Dedifferentiated amniotic fluid mesenchymal stem cell (primary cell): ENCODE measurements around the gene WARS2.

Experiments
- DNase-seq: peaks from one replicate; pipeline ENCODE4 v3.0.0-alpha.2; 2016; ENCODE audit errors: extremely low spot score

WARS2 gene

DNA sequence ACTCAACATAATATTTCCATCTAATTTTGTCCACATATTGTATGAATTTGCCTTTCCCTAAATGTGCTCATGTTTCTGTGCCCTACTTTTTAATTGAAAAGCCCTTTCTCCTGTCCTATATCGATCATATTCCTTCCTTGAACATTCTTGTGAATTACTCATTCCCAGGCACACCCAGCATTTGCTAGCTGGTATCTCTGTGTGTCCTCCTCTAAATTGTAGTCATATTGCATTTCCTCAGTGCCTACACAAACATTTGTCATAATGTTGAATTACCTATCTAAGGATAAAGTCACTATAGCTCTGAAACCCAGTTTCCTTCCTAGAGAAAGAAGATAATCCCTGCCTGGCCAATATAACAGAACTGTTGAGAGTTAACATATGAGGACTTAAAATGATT, 112.7 kb downstream of the WARS2 start:
- no peak for DNase-seq

DNA sequence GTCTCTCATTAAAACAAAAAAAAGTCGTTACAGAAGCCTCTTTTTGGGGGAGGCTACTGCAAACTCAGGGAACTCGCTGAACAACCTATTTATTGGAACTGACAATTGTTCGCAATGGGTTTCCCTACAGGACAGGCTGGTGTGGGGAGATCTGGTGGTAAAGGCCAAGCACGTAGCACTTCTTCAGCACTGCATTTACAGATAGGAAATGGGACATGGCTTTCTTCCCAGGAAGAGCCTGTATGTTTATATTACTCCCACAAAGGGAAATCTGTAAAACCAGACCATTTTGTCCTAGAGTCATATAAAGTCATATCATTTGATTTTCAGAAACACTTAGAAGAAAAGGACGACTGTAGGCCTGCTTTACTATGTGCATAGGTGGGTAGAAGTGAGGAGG, 113.5 kb downstream of the WARS2 start:
- no peak for DNase-seq

DNA sequence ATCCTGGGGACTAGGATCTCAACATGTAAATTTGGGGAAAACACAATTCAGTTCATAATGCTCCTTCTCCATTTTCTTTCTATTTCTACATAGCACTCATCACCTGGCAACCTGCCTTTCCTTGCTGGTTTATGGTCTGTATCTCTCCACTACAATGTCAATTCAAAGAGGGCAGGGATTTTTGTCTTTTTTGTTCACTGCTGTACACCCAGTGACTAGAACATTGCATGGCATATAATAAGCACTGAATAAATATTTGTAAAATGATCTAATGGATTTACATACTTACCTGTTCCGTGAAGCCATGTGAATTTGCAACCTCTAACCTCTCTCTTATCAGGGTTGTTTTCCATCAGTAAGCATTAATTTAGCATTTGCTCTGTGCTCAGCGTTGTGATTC, 124.9 kb downstream of the WARS2 start:
- DNase-seq: no peak

DNA sequence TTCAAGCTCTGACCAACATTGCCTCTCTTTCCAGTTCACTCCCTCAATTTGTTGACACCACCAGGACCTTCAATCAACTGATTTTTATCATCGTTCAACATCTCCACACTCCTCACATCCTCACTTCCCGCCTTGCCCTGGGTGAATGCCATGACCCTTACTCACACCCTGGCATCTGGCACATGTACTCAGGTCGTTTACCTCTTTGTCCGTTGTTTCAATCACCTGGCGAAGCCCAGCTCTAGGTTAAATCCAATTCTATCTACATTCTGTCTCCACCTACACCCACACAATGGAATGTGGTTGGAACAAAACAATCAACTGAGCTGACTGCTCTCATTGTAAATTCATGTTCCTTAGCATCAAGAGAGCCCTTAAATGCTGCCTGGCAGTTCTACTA, 128.1 kb downstream of the WARS2 start:
- DNase-seq: no peak

DNA sequence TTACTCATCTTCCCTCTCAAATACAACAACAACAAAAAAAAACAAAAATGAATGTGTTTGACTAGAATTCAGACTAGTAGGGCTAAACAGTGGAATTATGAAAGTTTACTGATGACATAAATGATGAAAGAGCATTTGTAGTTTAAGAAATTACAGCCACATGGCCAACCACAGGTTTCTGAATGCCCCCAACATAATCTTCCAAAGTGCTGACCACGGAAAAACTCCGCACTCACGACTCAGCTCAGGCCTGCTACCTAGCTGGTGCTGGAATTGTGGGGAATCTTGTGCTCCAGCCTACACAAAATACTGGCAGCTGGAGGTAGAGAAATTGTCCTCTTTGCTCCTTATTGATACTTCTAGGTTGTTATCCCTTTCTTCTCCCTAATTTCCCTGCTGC, 128.7 kb downstream of the WARS2 start:
- no peak for DNase-seq

DNA sequence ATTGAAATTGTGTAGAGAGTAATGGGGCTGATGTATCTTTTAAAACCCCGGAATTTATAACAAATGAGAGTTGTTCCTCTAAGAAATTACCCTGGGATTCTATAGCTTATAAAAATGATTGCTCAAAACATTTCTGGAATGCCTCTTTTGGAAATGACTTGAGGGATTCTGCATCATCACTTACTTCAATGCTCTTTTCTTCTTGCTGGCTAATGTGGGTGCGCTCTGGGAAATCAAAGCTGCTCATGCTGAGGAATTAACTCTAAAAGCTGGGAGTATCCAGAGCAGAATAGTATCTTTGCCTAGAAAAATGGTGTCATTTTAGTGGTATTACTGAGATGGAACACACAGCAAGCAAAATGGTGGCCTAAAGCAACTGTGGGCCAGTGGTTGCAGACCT, 129.3 kb downstream of the WARS2 start:
- no peak for DNase-seq

DNA sequence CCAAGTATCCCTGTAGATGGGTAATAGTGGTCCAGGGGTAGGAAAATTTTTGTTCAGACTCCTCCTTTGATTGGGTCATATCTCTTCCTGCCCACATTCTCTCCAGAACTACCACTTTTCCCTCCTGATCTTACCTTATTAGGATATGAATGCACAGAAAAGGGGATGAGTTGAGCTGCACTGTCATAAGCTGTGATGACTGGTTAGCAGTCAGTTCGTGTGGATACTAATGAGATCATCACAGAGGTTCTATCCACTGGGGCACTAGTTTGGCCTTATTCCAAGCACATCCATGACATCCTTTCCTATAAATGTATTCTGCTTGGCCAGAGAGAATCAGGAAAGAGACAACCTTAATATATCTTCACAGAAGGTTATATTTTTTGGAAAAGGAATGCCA, 130.3 kb downstream of the WARS2 start:
- DNase-seq: no peak

DNA sequence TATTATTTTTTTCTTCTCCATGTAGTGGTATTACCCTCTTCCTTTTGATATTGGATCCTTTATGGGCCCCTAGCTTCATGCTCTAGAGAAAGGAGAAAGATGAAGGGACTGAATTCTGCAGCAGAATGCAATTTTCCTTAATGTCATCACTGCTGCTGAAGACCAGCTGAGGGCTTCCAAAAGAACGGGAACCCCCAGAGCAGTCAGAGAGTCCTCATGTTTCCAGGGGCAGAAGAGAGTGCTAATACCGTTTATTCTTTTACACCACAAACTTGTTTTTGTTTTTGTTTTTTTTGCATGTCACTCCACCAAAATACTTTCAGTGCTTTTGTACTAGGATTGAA, 131.2 kb downstream of the WARS2 start:
- no peak for DNase-seq

DNA sequence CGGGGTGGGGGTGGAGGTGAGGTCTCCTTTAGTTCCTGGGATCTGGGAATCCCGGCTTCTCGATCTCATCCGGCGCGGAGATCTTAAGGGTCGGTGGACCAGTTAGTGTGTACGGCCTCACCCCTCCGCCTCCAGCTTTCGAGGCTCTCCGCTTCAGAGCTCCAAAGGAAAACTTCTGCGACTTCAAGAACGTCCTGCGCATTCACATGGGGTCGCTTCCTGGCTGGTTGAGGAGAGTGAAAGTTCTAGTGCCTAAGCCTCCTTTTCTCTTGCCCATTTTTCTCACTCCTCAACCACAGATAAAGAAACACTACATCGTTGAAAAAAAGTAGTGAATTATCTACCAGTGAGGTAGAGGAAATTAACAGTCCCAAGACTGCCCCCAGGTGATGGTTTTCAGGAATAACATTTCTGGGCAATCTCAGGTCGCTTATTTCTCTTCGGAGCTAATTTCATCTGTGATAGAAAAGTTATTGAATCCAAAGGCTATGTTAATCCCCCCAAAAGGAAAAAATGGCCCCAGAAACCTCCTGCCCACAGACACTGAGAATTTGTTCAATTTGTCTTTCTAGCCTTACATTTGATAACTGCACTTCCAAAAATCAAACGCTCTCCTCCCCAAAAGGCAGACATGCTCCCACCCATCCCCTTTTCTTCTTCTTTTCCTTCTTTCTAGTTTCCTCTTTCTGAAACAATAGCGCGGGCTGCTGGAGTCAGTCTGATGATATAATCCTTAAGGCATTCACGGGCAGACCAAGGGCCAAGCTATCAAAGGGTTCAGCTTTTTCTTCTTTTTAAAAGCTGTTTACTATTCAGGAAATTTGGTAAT, 131.8 kb downstream of the WARS2 start:
- peak; percentile 43 for DNase-seq

DNA sequence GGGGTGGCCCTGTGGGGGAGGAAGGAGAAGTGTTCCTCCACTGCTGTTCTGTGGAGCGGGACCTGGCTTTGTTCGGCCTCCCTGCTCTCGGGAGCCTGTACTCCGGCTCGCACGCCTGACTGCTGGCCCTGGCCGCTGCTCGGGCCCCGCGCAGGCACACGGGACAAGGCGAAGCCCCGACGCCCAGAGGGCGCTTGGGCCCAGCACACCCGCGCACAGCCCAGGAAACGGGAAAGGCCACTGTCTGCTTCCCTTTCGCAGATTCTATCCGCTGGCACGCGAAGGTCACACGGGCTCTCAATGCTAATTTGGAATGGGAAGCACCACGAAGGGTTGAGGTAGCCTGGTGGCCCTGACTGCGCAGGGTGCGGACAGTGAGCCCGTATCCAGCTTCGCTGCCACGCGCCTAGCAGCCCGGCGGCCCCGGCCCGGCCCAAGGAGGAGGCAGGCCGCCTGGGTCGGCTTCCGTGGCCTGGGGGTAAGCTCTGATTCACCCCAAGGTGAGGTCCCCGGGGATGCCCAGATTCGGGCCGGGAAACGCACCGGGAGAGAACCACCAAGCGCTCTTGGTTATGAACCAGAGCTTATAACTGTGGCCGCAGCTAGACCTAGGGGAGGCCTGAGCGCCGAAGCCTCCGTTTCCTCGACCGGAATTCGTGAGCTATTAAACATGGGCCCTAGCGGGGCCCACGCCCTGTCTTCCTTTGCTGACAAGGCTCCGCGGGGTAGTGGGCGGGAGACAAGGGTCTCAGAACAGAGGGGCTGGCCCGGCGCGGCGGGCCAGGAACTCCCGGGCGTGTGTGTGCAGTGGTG, 132.6 kb downstream of the WARS2 start:
- DNase-seq: no peak

DNA sequence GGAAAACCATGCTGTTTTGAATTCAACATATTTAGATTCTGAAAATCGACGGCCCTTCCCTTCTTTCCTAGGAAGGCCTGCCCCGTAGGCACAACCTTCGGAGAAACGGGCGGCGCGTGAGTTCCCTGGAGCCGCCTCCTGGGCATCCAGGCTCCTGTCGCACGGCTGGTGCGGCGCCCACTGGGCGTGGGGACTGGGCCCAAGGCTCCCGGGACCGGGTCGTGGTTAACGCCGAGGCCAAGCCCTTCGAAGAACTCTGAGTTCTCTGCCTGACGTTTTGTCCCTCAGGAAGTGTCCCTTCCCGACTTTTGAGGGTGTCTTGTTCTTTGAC, 133.1 kb downstream of the WARS2 start:
- no peak for DNase-seq

DNA sequence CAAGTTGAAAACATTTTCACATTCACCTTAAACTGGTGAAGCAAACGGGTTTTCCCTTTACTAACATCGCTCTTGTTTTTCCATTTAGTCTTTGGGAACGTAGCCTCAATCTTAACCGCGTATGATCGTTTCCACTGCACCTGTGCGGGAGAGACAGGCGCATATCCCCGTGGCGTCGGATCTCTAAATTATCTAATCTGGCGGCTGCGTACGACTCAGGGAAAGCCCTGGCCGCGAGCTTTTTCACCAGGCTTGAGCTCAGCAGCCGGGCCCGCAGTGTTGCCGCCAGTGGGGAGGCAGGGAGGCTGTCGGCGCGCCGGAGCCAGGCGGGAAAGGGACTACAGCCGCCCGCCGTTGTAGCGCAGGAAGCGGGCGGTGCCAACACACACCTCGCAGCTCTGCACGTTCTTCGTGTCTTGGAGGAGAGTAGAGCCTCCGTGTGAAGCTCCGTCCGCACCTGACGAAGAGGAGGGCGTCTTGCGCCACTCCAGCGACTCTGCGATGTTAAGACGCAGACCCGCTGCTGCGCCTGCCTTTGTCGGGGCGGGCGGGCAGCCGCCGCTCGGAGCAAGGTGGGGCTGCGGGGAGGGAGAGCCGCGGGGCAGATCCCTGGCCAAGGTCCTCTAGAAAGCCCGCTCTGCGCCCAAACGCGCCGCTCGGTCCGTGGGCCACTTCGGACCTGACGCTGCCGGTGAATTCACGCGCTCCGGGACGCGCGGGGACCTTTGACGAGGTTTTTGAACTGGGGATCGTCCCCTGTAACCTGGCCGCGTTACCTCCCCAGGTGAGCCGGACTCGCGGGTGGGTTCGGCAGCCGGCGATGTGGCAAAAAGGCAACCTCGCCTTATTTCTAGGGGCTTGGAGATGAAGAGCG, 133.8 kb downstream of the WARS2 start:
- no peak for DNase-seq

DNA sequence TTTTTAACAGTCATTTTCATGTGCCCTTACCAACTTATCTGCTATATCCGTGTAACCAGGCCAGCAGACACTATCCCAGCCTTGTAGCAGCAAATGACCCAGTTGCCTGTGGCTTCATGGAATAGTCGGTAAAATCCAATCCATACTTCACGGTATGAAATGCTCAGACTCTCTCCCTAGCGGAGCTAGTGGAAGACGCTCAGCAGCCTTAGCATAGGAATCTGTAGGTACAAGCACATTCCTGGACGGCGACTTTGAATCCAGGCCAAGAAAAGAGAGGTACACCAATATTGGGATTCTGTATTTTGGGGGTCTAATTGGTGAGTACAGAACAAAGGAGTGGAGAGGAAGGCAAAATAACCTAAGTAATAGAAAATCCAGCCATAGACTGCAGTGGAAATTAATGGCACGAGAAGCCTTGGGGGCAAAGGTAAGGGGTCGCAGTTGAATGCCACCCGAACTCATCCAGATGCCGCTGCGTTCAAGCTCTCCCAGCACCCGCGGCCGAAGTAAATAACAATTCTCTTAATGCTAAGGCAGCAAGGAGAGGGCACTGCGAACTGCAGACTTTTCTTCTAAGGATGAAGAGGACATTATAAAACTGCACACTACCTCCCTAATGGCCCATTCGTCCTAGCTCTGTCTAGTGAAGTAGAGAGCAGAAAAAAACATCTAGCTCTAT, 134.6 kb downstream of the WARS2 start:
- no peak for DNase-seq

DNA sequence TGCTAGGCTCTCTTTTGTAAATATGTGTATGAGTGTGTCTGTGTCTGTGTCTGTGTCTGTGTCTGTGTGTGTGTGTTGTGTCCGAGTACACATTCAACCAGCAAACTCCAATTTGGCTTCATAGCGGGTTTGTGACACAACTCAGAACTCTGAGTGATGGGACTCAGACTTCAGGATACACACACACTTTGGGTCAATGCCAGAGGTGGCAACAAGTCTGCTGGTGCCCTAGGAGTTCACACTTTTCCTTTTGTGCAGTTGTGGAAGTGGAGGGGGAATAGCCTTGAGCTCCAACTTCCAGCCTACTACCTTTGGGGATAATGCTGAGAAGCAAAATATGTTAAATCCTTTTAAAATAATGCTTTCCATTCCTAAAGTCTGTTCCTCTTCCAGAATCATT, 135.7 kb downstream of the WARS2 start:
- DNase-seq: no peak

DNA sequence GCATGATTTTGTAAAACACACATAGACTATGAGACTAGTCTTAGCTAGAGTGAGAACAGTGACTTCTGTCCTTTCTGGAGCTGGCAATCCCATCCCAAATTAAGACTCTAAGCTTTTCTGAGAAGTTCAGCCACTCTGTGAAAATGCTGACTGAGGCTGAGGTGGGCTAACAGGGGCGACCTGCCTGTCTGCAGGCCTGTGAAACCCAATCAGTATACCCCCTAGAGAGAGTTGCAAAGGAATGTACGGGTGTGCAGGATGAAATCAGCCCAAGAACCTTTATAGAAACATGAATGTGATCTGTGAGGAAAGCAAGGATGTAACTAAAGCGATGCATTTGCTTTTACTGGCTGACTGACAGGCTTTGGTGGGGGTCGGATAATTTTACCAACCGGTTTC, 136.3 kb downstream of the WARS2 start:
- DNase-seq: no peak

DNA sequence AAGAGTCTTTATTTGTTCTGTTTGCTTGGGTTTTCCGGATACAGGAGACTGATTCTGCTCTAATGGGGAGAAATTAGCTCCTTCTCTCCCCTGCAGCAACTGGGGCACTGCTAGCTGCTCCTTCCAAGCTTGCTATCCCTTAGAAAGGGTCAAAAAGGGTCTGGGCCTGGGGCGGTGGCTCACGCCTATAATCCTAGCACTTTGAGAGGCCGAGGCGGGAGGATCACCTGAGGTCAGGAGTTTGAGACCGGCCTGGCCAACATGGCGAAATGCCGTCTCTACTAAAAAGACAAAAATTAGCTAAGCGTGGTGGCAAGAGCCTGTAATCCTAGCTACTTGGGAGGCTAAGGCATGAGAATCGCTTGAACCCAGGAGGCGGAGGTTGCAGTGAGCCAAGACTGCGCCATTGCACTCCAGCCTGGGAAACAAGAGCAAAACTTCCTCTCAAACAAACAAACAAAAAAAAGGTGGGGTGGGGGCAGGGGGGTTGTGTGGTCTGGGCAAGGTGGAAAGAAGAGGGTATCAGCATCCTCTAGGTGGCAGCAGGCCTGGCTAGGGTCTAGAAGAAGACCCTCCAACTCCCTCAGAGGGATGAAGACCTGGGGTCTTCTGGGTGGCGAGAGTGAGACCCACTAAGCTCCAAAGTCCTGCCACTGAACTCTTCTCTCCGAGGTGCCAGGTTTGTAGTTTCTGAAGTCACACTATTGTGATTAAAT, 136.9 kb downstream of the WARS2 start:
- no peak for DNase-seq

DNA sequence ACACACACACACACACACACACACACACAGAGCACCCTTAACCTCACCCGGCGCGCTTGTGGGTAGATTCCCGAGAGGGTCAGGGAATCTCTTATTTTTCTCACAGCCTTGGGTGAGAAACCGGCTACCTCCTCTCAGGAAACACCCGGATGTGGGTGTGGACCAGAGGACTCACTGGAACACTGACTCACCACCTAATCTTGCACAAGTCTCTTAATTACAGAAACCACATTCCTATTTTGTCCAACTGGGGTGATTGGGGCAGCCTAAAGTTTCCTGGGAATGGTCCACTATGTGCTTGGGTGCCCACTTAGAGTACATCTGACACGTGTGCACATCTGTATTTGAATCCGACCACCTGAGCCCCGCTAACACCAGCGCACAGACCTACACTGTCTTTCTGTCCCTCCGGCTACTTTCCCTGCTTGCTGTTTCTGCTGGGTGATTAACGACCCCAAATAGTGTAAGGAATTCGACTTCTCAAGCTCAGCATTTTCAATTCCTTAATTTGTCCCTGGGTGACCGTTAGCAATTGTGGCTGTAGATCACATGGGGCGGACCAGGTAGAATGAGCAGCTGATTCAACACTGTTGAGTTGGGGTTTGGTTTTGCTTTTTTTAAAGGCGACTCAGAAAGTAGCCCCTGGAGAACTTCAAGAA, 138.3 kb downstream of the WARS2 start:
- no peak for DNase-seq

DNA sequence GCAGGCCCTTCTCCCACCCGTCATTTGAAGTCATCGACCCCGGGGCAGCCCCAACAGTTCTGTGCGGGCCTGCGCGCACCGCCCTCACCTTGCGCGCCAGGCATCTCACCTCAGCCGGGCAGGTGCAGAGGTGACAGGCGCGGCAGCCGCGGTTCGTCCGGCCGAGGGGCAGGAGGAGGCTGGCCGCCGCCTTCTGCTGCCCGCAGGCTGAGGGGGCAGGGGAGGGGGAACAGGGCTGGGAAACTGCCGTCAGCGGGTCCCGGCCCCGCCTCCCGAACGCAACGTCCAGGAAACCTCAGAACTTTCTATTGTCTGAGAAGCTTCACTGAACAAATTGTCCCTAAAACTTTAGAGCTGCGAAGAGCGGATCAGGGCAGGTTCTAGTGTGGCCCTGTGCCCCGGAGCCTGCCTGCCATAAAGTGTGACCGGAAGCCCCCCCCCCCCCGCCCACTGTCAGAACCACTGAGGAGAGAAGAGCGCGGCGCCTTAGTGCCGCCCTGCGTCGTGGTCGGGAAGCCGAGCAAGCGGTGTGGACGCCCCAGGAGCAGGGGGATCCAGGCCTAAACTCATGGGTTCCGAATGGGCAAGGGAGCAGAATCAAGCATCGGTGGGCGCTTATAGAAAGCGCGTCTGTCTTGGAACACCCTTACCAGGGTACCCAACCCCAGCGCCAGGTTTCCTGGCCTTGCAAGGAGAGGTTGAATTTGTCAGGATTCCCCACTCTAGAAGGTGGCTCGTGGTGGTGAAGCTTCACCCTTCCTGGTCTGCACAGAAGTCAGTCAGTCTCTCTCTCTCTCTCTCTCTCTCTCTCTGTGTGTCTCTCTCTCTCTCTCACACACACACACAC, 139.0 kb downstream of the WARS2 start:
- no peak for DNase-seq

DNA sequence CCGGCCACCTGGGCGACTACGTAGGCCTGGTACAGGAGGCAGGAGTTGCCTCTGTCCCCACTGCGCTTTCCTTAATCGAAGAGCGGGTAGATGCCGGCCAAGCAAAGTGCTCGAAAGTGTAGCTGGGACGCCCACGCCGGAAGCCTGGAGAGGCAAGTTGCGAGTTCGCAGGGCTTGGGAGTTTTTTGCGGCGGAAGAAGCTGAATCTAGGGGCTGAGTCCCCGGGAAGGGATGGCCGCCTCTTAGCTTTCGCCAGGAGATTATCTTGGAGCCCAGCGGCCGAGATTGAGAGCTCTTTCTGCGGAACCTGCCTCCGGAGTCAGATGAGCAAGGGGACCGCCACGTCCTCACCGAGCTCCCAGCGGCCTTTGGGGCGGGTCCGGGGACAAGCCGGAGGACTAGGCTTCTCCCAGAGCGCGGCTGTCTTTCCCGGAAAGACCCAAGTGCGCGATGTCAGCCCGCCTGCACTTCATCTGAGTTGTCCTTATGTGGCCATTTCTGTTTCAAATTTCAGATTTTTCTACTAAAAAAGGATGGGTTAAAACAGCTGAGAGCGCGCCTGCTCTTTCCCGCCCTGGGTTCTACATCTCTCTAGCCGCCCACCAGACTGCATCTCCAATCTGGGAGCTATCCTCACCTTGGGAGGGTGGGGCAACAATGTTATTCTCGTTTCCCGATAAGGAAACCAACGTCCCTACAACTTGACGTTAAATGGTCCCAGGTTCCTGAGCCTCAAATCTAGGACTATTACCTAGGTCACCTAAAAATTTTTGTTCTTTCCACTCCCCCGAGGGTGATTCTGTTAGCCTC, 139.9 kb downstream of the WARS2 start:
- no peak for DNase-seq
